GM21723 (cell line): ENCODE data around the gene AACS.
"Not testable (repeated sequence)": the region's sequence is repeated elsewhere in the genome, so short reads cannot be mapped to it uniquely, and the experiment has no call there.

ENCODE experiments used
- ATAC-seq: cut with Tn5 transposase; IDR thresholded peaks from one replicate; pipeline ENCODE4 v1.9.1; 2021; ENCODE audit warnings: mild to moderate bottlenecking, moderate library complexity; ENCODE audit not compliant: unreplicated experiment

The AACS gene, protein sequence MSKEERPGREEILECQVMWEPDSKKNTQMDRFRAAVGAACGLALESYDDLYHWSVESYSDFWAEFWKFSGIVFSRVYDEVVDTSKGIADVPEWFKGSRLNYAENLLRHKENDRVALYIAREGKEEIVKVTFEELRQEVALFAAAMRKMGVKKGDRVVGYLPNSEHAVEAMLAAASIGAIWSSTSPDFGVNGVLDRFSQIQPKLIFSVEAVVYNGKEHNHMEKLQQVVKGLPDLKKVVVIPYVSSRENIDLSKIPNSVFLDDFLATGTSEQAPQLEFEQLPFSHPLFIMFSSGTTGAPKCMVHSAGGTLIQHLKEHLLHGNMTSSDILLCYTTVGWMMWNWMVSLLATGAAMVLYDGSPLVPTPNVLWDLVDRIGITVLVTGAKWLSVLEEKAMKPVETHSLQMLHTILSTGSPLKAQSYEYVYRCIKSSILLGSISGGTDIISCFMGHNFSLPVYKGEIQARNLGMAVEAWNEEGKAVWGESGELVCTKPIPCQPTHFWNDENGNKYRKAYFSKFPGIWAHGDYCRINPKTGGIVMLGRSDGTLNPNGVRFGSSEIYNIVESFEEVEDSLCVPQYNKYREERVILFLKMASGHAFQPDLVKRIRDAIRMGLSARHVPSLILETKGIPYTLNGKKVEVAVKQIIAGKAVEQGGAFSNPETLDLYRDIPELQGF

DNA sequence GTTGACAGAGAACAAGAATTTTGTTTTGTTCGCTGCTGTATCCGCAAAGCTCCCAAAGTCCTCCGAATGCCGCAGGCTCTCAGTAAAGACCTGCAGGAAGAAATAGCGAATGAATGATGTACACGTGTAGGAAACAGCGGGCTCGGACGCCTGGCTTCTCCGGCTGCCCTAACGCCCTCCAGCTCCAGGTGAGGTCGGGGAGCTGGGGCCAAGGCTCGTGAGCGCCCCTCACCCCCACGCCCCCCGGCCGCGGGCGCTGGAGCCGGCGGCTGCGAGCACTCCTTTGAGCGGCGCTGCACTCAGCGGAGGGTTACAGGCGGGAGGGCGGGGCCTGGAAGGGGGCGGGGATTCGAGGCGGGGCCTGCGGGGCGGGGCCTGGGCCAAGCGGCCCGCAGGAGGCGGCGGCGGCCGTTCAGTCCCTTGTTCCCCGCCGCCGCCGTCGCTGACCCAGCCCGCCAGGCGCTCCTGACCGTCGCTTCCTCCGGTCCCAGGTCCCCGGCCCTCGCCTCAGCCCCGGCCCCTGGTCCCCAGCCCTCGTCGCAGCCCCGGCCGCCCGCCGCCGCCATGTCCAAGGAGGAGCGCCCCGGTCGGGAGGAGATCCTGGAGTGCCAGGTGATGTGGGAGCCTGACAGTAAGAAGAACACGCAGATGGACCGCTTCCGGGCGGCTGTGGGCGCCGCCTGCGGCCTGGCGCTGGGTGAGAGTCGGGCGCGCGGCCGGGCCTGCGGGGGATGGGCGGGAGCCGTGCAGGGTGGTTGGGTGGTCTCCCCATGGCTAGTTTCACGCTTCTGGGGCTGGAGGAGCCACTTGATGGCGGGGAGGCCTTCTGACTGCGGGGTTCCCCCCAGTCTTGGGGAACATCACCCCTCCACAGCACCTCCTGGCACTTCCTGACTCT lies at the start of gene AACS:
AACS (plus strand) TSS at position 415 of the 898 bp plus-strand sequence; CDS start at position 565, 150 bp downstream.
- ATAC-seq: peak; percentile 95

DNA sequence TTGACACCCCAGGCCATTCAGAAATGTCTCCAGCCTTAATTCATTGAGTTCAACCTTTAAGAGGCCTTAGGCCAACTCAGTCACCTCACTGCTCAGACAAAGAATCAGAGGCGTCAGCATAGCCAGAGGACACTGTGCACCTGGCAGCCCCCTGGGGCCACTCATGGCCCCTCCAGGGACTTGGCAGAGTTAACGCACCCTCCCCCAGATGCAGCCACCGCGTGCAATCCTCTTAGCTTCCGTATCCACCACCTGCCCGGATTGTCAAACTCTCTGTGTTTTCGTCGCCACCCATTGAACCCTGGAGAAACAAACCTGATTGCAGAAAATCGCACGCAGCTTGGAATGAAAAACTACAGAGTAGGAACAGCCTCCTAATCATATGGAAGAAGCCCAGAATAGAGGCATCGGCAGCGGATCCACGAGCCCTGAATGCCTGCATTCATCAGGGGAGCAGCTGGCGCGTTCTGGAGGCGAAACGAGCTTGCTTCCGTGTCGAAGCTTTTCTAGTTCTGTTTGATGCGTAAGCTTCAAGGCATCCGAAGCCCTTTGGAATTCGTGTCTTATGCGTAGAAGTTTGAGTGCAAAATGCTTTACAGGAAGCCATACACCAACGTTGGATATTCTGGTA lies 49.4 kb upstream of the AACS start:
- ATAC-seq: no peak

DNA sequence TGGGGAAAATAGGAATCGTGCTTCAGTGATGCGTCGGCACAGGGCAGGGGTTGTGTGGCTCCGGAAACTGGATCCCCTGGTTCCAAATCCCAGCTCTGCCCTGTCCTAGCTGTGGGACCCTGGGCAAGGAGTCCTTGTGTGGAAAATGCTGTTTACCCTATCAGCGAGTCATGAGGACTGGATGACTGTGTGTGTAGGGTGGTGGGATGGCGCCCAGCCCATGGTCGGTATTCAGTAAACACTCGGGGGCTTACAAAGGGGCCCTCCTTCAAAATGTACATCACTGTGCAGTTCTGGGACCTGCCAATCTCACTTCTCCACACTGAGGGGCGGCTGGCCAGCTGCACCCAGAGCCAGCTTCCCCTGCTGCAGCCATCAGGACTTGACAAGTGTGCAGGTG lies 47.4 kb upstream of the AACS start:
- no peak for ATAC-seq

- ATAC-seq: no peak
Measured at GRCh38 chr12:125018356-125018755, 46.9 kb upstream of the AACS start.

DNA sequence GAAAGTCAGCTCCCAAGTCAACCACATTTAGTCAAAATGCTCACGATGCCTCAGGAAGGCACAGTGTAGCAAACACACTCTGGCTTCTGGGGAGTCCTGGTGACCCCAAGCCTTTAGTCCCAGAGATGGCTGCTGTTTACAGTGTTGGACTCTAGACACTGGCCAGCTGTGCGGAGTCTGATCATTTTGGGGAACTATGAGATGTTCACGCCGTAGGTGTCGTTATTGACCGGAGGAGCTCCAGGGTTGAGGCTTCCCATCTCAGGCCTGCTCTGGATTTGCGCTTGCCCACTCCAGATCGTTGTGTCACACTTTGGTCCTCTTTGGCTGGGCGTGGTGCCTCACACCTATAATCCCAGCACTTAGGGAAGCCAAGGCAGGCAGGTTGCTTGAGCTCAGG lies 44.1 kb upstream of the AACS start:
- no peak for ATAC-seq

- no peak for ATAC-seq
Measured at GRCh38 chr12:125021771-125022170, 43.5 kb upstream of the AACS start.

DNA sequence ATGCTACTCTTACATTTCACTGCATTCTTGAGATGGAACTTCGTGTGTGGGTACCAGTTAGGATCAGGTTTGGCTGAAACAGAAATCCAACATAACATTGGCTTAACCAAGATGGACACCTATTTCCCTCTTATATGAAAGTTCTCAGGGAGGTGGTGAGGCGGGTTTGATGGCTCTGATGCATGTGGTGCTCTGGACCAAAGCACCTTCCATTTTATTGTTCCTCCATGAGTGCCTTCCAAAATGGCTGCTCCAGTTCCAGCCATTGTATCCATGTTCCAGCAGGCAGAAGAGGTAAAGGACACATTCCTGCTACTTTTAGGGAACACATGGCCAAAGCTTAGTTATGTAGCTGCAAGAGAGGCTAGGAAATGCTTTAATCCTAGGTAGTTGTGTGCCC lies 42.2 kb upstream of the AACS start:
- no peak for ATAC-seq

- no peak for ATAC-seq
Measured at GRCh38 chr12:125024949-125025563, 40.2 kb upstream of the AACS start.

DNA sequence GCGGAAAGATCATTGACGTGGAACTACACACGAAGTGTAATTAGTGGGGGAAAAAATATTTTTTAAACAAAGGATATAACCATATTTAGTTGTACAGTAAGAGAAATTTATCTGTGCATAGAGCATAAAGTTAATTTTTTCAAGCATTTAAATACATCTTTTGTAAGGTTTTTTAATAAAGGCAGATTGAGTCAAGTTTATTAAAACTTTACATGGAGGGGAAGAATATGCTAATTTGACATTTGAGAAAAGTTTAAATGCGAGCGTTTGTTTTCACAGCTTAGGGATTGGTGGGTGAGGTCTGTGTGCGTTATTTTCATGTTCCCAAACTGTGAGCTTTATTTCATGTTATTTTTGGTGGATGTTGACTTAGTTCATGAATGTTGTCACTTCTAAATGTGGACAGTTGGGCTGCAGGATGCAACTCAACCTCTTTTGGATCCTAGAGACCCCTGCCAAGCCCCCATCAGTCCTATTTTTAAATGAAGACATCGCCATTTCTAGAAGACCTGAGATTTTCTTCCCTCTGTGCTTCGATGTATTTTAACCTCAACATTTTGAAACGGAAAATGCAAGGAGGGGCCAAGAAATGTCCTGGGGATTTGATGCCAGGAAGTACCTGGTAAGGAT lies 39.5 kb upstream of the AACS start:
- no peak for ATAC-seq

GRCh38 chr12:125028106-125028505 lies 37.1 kb upstream of the AACS start:
- no peak for ATAC-seq

- no peak for ATAC-seq
Measured at GRCh38 chr12:125029761-125030358, 35.4 kb upstream of the AACS start.

DNA sequence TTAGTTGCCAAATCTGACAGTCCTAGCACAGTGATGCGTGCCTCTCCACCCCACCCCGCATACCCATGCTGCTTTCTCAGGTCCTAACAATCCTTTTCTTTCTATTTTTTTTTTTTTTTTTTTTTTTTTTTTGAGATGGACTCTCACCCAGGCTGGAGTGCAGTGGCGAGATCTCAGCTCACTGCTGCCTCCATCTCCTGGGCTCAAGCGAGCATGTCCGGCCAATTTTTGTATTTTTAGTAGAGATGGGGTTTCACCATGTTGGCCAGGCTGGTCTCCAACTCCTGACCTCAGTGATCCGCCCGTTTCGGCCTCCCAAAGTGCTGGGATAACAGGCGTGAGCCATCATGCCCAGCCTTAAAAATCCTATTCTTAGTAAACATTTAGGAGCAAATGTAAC lies 33.8 kb upstream of the AACS start:
- not testable (repeated sequence) for ATAC-seq

- no peak for ATAC-seq
Measured at GRCh38 chr12:125032466-125033152, 32.6 kb upstream of the AACS start.

GRCh38 chr12:125033288-125033687 lies 31.9 kb upstream of the AACS start:
- ATAC-seq: no peak

GRCh38 chr12:125038976-125039625 lies 26.1 kb upstream of the AACS start:
- ATAC-seq: no peak

GRCh38 chr12:125049093-125049458 lies 16.2 kb upstream of the AACS start:
- ATAC-seq: no peak

GRCh38 chr12:125050446-125050845 lies 14.8 kb upstream of the AACS start:
- no peak for ATAC-seq

- no peak for ATAC-seq
Measured at GRCh38 chr12:125050868-125051267, 14.4 kb upstream of the AACS start.

DNA sequence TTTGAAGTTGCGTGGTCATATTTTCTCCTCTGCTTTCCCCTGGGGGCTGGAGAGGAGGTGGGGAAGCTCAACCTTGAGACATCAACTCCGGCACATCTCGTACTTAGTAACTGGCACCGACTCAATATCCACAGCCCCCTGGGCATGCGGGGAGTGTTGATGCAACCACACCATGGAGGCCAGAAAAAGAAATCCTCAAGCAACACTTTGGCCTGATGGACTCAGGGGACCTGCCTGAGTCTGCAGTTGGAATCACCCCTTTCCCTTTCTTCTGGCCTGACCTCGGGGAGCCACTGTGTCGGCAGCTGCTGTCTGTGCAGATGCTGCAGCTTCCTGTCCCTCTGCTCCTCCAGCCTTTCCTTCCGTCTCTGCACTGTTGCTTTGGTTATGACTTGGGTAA lies 11.4 kb upstream of the AACS start:
- no peak for ATAC-seq
